CD4-positive, alpha-beta T cell treated with Interferon gamma for 1 hour (primary cell): ENCODE results near the gene TNFSF9.
"Not testable (repeated sequence)": the region's sequence is repeated elsewhere in the genome, so short reads cannot be mapped to it uniquely, and the experiment has no call there.

Experiments used
- DNase-seq: peaks from one replicate; pipeline ENCODE4 v3.0.0-alpha.2; 2020

TNFSF9 gene

DNA sequence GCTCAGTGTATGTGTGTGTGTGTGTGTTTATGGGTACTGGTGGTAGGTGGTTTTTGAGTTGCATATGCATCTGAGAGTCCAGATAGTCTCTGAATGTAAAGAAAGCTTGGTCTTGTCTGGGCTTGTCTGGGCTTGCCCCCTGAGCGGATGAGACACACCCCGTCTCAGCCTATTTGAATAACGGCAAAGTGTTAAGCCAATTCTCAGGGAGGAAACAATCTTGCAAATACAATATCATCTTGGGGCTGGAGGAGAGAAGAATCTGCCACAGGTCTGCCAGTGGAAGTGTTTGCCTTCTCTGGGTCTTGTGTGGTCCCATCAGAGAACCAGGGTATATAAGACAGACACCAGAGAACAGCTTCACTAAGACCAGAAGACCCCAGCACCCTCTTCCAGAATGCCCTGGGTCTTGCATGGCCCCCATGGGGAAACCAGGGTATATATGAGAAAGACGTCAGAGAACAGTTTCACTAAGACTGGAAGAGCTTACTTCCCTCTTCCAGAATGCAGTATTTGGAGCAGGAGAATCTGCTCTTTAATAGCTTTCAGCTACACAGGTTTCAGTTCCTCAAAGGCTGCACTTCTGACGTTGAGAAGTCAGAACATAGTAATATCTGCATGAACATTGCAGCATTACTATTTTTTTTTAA, 46.8 kb downstream of the TNFSF9 start:
- DNase-seq, result no peak

- DNase-seq, result no peak
Measured at GRCh38 chr19:6579450-6580178, 48.8 kb downstream of the TNFSF9 start.

DNA sequence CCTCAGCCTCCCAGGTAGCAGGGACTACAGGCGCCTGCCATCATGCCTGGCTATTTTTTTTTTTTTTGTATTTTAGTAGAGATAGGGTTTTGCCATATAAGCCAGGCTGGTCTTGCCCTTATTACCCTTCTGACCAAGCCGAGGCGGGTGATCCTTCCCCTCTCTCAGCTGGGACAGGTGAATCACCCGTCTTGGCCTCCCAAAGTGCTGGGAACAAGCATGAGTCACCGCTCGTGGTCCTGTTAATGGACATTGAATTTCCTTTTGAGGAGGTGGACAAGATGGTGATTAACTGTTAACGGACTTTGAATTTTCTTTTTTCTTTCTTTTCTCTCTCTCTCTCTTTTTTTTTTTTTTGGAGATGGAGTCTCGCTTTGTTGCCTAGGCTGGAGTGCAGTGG, 49.5 kb downstream of the TNFSF9 start:
- no peak for DNase-seq

DNA sequence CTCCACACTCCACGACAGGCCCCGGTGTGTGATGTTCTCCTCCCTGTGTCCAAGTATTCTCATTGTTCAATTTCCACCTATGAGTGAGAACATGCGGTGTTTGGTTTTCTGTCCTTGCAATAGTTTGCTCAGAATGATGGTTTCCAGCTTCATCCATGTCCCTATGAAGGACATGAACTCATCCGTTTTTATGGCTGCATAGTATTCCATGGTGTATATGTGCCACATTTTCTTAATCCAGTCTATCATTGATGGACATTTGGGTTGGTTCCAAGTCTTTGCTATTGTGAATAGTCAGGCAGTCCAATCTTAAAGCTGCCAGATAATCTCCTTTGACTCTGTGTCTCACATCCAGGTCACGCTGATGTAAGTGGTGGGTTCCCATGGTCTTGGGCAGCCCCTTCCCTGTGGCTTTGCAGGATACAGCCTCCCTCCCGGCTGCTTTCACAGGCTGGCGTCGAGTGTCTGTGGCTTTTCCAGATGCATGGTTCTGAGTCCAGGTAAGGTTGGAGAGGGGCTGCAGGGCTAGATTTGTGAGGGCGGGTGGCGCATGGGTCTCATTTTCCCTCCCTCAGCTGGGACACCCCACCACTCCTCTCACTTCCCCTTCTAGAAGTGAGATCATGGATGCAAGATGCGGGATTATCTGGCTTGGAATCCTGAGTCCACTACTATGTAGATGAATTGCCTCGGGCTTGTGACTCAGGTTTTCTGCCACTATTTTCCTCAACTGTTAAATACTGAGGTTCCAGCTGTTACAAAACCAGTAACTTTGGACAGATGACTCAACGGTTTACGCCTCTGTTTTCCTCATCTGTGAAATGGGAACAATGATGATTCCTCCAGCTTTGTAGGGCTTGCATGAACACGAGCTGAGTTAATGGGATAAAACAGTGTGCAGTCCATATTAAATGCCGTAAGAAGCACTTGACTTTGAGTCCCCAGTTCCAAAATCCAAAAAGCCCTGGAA, 52.0 kb downstream of the TNFSF9 start:
- DNase-seq, result not testable (repeated sequence)
